ENCODE results near the gene DNAJC7. TPM values are rescaled to one million over a fixed set of nuclear protein-coding genes. Genes with fewer than 3 reads are reported as not detected.
"Not testable (repeated sequence)": the region's sequence is repeated elsewhere in the genome, so short reads cannot be mapped to it uniquely, and the experiment has no call there.

Gene DNAJC7
- polyA plus RNA-seq, 4 donors: 97.1 to 168 (median 148) TPM

DNA sequence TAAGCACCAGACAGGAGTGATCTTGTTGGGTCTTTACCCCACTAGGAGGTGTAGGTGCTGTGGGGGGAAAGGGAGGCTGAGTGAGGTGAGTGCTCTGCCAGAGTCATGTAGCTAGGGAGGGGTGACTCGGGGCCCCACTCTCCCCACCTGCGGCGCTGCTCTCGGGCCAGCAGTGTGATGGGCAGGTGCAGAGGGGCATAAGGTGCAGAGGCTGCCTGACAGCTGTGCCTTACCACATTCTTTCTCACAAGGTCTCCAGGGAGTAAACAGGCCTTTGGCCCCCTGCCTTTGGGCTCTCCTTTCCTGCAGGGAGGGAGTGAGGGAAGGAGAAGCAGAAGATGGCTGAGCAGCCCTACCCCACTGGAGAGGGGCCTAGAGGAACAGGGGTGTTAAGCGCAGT lies 55.1 kb downstream of the DNAJC7 start:
- DNase-seq (ENCODE audit: low read depth in 4 of 4, low spot score in 3 of 4): no peak

DNA sequence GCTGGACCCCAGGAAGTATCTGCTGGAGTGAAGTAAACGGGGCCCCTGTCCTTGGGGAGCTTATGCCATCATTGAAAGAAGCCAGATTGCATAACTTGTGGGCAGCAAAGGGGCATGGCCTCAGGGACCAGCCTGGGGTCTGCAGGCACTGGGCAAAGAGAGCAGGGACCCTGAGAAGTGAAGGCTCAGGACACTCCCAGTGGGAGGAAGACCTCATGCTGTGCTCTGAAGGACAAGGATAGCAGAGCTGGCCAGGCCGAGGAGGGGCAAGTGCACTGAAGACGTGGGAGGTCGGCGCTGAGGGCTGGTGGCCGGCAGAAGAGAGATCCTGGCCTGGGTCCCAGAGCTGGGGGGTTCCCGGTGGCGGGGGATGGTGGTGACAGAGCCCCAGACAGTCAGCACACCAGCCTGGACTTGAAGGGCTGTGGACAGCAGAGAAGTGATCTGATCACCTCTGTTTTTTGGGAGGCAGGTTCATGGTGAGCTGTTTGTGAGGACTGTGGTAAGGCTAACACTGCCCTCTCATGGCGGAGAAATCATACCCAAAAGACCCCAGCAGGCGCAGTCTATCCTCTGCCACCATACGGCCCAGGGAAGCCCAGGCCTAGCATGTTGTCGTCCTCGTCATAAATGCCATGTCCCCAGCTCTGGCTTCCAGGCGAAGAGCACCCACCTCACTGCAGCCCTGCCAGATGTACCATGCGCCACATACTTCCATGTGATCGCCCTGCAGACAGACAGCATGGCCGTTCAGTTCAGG lies 57.7 kb downstream of the DNAJC7 start:
- DNase-seq (ENCODE audit: low read depth in 4 of 4, low spot score in 3 of 4): peak in 1 of 4 donors; percentile 36

DNA sequence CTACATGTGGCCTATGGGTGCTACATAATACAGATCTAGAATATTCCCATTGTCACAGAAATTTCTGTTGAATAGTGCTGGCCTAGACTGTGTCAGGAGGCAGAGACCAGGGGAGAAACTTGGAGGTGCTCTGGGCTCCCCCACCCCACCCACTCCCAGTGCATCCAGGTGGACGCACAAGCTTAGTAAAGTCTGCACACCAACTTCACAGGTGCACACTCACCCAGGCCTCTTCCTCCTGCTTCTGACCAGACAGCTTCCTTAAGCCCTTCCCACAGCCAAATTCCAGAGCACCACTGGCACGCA lies 58.3 kb downstream of the DNAJC7 start:
- DNase-seq (ENCODE audit: low read depth in 4 of 4, low spot score in 3 of 4): no peak

DNA sequence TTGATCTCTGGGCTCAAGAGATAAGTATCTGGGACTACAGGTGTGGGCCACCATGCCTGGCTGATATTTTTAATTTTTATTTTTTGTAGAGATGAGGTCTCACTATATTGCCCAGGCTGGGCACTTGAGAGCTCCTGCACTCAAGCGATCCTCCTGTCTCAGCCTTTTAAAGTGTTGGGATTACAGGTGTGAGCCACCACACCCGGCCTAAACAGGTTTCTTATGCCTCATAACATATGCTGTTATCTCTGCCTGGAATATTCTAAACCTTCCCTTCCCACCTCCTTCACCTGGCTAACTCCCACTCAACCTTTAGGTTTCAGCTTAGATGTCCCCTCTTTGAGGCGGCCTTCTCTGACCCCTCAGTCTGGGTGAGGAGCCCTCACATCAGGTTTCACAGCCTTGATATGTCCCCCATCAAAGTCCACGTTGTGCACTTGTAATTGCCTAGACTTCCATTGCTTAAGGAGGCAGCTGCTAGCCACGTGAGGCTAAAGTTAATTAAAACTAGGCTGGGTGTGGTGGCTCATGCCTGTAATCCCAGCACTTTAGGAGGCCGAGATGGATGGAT lies 59.3 kb downstream of the DNAJC7 start:
- no peak for DNase-seq (ENCODE audit: low read depth in 4 of 4, low spot score in 3 of 4)

DNA sequence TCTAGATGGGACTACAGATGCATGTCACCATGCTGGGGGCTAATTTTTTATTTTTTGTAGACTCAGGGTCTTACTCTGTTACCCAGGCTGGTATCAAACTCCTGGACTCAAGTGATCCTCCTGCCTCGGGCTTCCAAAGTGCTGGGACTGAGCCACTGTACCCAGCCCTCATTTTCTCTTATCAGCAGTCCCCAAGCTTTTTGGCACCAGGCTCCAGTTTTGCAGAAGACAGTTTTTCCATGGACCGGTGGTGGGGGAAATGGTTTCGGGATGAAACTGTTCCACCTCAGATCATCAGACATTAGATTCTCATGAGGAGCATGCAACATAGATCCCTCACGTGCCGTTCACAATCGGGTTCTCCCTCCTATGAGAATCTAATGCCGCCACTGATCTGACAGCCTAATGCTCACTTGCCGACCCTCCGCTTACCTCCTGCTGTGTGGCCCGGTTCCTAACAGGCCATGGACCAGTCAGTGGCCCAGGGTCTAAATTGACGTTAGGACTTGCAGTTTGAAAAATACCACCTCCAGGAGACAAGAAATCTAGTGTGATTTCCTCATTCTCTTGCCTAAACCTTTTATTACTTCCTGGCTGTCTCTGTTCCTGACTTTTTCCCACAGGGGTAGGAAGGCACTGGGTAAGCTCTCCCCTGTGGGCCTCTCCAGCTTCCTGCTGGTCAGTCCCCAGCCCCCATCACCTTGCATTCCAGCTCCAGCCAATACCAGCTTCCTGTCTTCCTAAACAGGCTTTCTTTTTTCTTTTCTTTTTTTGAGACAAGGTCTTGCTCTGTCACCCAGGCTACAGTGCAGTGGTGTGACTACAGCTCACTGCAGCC lies 60.0 kb downstream of the DNAJC7 start:
- DNase-seq (ENCODE audit: low read depth in 4 of 4, low spot score in 3 of 4): no peak

DNA sequence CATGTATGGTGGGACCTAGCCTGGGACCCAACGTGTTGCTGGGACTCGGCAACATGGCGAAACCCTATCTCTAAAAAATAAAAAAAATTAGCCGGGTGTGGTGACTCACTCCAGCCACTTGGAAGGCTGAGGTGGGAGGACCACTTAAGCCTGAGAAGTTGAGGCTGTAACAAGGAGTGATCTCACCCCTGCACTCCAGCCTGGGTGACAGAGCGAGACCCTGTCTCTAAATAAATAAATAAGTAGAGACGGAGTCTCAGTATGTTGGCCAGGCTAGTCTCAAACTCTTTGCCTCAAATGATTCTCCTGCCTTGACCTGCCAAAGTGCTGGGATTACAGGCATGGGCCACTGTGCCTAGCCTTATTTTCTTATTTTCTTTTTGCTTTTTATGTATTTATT lies 60.7 kb downstream of the DNAJC7 start:
- DNase-seq (ENCODE audit: low read depth in 4 of 4, low spot score in 3 of 4): no peak

DNA sequence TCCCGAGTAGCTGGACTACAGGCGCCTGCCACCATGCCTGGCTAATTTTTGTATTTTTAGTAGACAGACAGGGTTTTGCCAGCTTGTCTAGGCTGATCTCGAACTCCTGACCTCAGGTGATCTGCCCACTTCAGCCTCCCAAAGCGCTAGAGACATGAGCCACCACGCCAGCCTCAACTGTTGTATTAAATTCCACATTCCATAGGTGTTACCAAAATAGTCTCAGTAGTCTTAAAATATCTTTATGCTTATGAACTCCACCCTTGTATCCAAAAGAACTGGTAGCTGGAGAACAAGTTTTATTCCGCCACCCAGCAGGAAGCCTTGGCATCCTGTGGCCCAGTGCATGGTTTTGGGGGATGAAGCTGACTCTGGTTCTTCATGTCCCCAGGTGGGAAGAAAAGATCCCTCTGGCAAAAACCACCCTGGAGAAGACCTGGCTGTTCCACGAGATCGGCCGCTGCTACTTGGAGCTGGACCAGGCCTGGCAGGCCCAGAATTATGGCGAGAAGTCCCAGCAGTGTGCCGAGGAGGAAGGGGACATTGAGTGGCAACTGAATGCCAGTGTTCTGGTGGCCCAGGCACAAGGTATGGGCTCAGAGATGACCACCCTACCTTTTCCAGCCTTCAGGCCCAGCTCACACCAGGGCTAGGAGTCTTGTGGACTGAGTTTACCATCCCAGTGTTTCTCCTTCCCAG lies 68.3 kb downstream of the DNAJC7 start:
- no peak for DNase-seq (ENCODE audit: low read depth in 4 of 4, low spot score in 3 of 4)

DNA sequence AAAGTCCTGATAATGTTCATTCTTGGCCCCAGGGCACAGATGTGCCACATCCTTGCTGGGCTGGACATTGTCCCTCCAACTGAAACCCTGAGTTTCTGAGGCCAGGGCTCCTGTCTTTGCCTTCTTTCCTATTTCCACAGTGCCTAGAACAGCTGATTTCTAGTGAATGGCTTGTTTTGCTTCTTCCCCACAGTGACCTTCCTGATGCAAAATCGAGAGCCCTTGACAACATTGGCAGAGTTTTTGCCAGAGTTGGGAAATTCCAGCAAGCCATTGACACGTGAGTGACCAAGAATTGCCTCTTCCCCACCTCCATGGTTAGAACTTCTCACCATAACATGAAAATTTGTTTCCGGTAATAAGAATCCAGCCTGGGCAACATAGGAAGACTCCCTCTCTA lies 72.3 kb downstream of the DNAJC7 start:
- DNase-seq (ENCODE audit: low read depth in 4 of 4, low spot score in 3 of 4): no peak

DNA sequence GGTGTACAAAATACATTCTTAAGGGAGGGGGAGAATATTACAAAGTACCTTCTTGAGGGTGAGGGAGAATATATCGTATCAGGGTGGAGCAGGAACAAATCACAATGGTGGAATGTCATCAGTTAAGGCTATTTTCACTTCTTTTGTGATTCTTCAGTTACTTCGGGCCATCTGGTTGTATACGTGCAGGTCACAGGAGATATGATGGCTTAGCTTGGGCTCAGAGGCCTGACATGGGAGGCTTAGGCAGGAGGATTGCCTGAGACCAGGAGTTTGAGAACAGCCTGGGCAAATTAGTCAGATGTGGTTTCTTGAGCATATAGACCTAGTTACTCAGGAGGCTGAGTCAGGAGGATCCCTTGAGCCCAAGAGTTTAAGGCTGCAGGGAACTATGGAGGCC lies 73.7 kb downstream of the DNAJC7 start:
- no peak for DNase-seq (ENCODE audit: low read depth in 4 of 4, low spot score in 3 of 4)

DNA sequence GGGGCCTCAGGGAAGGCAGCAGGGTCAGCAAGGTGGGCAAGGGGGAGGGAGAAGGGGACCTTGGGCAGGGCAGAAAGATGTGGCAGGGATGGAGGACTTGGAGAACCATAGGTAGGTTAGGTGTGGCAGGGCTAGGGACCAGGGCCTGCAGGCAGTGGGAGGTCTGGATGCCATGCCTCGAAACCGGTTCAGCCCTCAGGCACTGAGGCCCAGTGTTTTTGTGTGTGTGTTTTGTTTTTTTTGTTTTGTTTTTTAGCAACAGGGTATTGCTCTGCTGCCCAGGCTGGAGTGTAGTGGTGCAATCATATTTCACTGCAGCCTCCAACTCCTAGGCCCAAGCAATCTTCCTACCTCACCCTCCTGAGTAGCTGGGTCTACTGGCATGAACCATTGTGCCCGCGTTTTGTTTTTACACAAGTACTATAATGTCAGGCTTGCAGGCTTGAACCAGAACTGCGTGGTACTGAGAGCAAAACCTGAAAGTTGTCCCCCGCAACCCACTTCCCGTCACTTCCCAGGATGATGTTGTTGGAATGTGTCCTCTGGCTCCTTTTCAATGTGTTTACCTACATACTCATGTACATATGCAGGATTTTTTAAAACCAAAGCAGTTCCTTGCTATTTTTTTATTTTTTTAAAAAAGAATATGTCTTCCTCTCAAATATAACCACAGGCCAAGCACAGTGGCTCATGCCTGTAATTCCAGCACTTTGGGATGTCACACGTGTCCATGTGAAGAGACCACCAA lies 74.4 kb downstream of the DNAJC7 start:
- DNase-seq (ENCODE audit: low read depth in 4 of 4, low spot score in 3 of 4): no peak

DNA sequence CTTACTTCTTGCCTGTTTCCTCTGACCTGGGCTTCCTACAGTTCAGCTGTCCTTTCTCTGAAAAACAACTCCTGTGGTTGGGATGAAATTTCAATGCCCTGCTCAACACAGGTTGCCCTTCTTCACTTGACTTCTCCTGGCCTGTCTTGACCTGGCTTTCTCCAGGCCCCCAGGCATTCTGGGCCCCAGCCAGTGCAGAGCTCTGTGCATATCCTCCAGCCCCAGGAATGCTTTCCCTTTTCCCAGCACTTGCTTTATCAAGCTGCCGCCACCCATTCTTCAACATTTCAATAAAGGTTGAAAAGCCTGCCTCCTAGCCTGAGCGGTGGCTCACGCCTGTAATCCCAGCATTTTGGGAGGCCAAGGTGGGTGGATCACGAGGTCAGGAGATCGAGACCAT lies 76.1 kb downstream of the DNAJC7 start:
- DNase-seq (ENCODE audit: low read depth in 4 of 4, low spot score in 3 of 4): no peak

DNA sequence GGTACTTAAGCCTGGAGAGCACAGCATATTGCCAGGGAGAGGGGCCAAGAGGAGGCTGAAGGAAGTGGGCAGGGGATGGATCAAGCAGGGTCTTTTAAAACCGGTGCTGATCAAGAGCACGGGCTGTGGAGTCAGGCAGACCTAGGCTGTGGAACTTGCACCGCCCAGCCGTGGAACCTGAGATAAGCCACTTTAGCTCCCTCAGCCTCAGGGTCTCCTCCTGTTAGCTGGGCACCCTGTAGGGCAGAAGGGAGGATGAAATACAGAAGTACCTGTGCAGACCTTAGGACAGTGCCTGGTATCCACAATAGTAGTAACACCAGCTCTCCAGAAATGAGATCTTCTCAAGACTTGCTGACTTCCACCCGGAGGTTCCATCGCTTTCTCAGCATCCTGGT lies 77.5 kb downstream of the DNAJC7 start:
- no peak for DNase-seq (ENCODE audit: low read depth in 4 of 4, low spot score in 3 of 4)

DNA sequence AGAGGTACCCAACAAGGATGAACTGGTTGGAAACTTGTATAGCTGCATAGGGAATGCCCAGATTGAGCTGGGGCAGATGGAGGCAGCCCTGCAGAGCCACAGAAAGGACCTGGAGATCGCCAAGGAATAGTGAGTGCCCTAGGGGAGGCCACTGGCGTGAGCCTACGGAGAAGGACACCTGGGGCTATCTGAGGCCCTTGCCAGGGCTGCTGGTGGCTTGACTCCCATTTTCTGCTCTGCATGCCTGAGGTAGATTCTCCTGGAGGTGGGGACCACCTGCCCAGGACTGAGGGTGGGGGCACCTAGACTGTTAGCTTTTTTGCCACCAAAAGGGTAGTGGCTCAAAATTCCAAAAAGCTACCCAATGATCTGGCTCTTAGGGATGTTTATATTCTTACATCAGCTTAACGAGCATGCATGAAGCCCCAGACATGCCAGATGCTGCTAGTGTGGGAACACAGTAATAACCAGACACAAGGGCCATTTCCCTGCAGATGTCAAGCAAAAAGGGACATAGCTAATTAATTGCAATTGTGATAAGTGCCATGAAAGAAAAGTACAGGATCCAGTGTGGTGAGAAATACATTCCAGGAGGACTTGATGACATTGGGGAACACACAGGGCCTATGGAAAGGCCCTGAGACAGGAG lies 78.1 kb downstream of the DNAJC7 start:
- DNase-seq (ENCODE audit: low read depth in 4 of 4, low spot score in 3 of 4): no peak

DNA sequence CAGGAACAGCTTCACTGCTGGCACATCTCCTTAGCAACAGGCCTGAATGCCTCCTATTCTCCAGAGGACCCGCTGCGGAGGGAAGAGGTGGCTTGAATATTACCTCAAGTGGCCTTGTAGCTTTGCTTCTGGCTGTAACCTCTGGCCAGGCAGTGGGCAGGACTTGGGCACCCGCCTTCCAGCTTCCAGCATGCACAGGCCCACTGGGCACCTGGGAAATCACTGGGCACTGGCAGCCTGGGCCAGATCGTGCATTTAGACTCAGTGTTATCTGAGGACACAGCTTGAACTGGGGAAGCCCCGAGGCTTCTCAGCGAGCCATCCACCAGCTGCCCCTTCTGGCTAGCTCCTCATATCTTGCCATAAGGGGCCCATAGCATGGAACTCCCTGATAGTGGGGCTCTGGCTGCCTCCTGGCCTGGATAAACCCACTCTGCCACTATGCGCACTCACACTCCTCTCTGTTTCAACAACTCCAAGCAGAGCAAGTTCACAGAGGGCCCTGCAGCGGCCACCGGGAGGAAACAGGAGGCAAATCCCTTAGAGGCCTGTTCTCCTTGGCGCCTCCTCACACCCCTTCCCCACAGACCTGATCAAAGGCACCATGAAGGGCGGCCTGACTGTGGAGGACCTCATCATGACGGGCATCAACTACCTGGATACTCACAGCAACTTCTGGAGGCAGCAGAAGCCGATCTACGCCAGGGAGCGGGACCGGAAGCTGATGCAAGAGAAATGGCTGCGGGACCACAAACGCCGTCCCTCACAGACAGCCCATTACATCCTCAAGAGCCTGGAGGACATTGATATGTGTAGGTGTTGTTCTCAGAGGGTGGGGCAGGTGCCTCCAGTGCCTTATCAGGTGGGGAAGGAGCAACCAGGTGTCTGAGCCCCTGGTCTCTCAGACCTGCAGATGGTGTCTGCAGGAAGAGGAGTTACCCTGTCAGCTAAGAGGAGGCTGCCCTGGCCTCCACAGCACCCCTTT lies 79.0 kb downstream of the DNAJC7 start:
- DNase-seq (ENCODE audit: low read depth in 4 of 4, low spot score in 3 of 4): no peak

DNA sequence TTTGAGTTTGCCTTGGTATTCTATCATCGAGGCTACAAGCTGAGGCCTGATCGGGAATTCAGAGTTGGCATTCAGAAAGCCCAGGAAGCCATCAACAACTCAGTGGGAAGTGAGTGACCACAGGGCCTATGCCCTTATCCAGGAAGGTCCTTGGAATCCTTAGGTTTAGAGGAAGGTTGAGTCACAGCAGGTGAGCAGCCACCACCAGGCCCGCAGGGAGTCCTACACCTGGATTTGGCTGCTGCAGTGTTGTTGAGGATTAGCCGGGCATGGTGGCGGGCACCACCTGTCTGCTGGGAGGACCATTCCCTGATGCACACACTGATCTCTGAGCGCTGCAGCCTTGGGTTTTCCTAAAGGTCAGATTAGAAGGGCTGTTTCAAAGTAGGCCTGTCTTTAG lies 81.6 kb downstream of the DNAJC7 start:
- DNase-seq (ENCODE audit: low read depth in 4 of 4, low spot score in 3 of 4): no peak

DNA sequence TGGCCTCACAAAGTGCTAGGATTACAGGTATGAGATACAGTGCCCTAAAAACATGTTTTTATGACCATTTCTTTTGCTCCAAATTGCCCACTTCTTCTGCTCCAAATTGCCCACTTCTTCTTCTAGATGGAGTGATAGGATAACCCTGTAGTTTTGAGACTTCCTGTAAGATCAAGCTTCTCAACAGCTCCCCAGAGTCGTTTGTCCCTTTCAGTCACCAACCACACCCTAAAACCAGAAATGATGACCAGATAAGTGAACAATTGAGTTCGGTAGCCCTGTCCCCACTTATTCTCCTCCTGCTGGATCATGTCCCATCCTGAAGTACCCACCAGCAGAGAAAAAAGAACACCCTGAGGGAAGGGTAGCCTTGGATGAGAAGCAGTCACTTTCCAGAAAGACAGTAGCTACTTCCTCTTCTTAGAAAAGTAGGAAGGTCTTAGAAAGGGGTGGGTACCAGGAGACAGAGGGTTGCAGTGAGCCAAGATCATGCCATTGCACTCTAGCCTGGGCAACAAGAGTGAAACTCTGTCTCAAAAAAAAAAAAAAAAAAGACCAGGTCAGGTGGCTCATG lies 84.3 kb downstream of the DNAJC7 start:
- no peak for DNase-seq (ENCODE audit: low read depth in 4 of 4, low spot score in 3 of 4)

DNA sequence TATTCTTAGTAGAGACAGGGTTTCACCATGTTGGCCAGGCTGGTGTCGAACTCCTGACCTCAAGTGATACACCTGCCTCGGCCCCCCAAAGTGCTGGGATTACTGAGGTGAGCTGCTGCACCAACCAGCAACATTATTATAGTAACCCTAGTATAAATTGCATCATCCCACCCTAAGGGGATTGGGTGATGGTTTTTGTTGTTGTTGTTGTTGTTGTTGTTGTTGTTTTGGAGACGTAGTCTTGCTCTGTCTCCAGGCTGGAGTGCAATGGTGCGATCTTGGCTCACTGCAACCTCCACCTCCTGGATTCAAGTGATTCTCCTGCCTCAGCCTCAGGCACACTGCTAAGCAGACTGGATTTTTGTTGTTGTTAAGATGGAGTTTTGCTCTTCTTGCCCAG lies 85.5 kb downstream of the DNAJC7 start:
- DNase-seq (ENCODE audit: low read depth in 4 of 4, low spot score in 3 of 4): not testable (repeated sequence)

DNA sequence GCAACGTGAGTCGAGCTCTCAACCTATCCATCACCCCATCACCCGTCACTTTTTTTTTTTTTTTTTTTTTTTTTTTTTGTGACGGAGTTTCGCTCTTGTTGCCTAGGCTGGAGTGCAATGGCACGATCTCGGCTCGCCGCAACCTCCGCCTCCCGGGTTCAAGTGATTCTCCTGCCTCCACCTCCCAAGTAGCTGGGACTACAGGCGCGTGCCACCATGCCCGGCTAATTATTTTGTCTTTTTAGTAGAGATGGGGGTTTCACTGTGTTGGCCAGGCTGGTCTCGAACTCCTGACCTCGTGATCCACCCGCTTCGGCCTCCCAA lies 86.4 kb downstream of the DNAJC7 start:
- not testable (repeated sequence) for DNase-seq (ENCODE audit: low read depth in 4 of 4, low spot score in 3 of 4)
